GM12891 (cell line): Measurements from ENCODE around the gene HYLS1.

ENCODE experiments used
- POLR2AphosphoS5 ChIP-seq: IDR thresholded peaks from 2 replicates; pipeline ENCODE4 v1.6.1; 2011; ENCODE audit warnings: low read depth, low read length, control low read depth
- SPI1 ChIP-seq: IDR thresholded peaks from 2 replicates; pipeline ENCODE4 v1.6.1; 2011; ENCODE audit warnings: low read depth, low read length, control low read depth
- TAF1 ChIP-seq: IDR thresholded peaks from 2 replicates; pipeline ENCODE4 v1.6.1; 2011; ENCODE audit warnings: low read depth, low read length, control low read depth

GRCh38 chr11:125930076-125930450, 42.6 kb downstream of the HYLS1 start:
- no peak for TF ChIP-seq POLR2AphosphoS5
- TF ChIP-seq SPI1 = no peak
- no peak for TF ChIP-seq TAF1
